DOHH2 (cell line): ENCODE results near the gene ORAI3.

Experiments
- H3F3A ChIP-seq: fragments of 200-600 bp; sonication (generic), shearing (Covaris generic); 2 replicates; pipeline ENCODE4 v1.6.0; 2016; ENCODE audit warnings: antibody characterized with exemption, mild to moderate bottlenecking; ENCODE audit not compliant: control insufficient read depth, insufficient read depth
- H3K27ac ChIP-seq: fragments of 200-600 bp; sonication (generic); 2 replicates; pipeline ENCODE4 v1.5.1; 2014; ENCODE audit warnings: low read depth, mild to moderate bottlenecking, low read length, moderate library complexity
- H3K27me3 ChIP-seq: fragments of 200-600 bp; sonication (generic); 2 replicates; pipeline ENCODE4 v1.6.1; 2014; ENCODE audit warnings: mild to moderate bottlenecking, low read length, mixed read lengths; ENCODE audit not compliant: control insufficient read depth
- H3K36me3 ChIP-seq: fragments of 200-600 bp; sonication (generic); 2 replicates; pipeline ENCODE4 v1.6.1; 2014; ENCODE audit warnings: mild to moderate bottlenecking, low read length, moderate library complexity, mixed read lengths; ENCODE audit not compliant: control insufficient read depth
- H3K4me1 ChIP-seq: fragments of 200-600 bp; sonication (generic); 2 replicates; pipeline ENCODE4 v1.6.1; 2014; ENCODE audit warnings: mild to moderate bottlenecking, low read length, mixed read lengths; ENCODE audit not compliant: control insufficient read depth
- H3K4me2 ChIP-seq: fragments of 200-600 bp; sonication (generic); 2 replicates; pipeline ENCODE4 v1.6.0; 2014; ENCODE audit warnings: mild to moderate bottlenecking, low read length, moderate library complexity
- H3K4me3 ChIP-seq: fragments of 200-600 bp; sonication (generic); 2 replicates; pipeline ENCODE4 v1.5.1; 2014; ENCODE audit warnings: mild to moderate bottlenecking, low read length, mixed read lengths
- H3K79me2 ChIP-seq: fragments of 200-600 bp; sonication (generic); 2 replicates; pipeline ENCODE4 v1.6.1; 2014; ENCODE audit warnings: mild to moderate bottlenecking, low read length, mixed read lengths; ENCODE audit not compliant: control insufficient read depth
- H3K9me2 ChIP-seq: fragments of 200-600 bp; sonication (generic); replicated peaks from 2 replicates; pipeline ENCODE4 v1.6.1; 2014; ENCODE audit warnings: mild to moderate bottlenecking, low read length, mixed read lengths; ENCODE audit not compliant: control insufficient read depth
- H3K9me3 ChIP-seq: fragments of 200-600 bp; sonication (generic); 2 replicates; pipeline ENCODE4 v1.6.1; 2014; ENCODE audit warnings: antibody characterized with exemption, low read length, mixed read lengths; ENCODE audit not compliant: control insufficient read depth, insufficient read depth
- H4K20me1 ChIP-seq: fragments of 200-600 bp; sonication (generic); 2 replicates; pipeline ENCODE4 v1.6.0; 2014; ENCODE audit warnings: low read depth, mild to moderate bottlenecking, antibody characterized with exemption, low read length, moderate library complexity; ENCODE audit not compliant: control insufficient read depth, insufficient read depth
- CTCF ChIP-seq: fragments of 200-600 bp; sonication (generic); IDR thresholded peaks from one replicate; pipeline ENCODE4 v1.5.1; 2014; ENCODE audit warnings: antibody characterized with exemption, mild to moderate bottlenecking, low read depth, low read length; ENCODE audit not compliant: poor library complexity, severe bottlenecking
- EZH2phosphoT487 ChIP-seq: fragments of 200-600 bp; sonication (generic); IDR thresholded peaks from 2 replicates; pipeline ENCODE4 v1.6.1; 2017; ENCODE audit warnings: borderline replicate concordance, mild to moderate bottlenecking, antibody characterized with exemption, low read length, moderate library complexity, mixed read lengths

The ORAI3 gene

GRCh38 chr16:30992276-30992780 is 43.5 kb downstream of the ORAI3 start:
- TF ChIP-seq EZH2phosphoT487 (no peak), CTCF (no peak)
- Histone ChIP-seq H3K27ac (no peak overlapping the region), H3K36me3 (no peaks in the 10 kb centered on the region), H3K4me1 (peaks cover 7% of the 10 kb centered on the region), H3K9me2 (no peaks in the 10 kb centered on the region), H3K27me3 (0 out of 2 replicates have a peak, but pooled peaks cover 2% of the 10 kb centered on the region), H3K4me3 (no peak overlapping the region), H4K20me1 (no peaks in the 10 kb centered on the region), H3K4me2 (no peak overlapping the region), H3F3A (no peaks in the 10 kb centered on the region), H3K9me3 (no peaks in the 10 kb centered on the region), H3K79me2 (no peaks in the 10 kb centered on the region)

- no peak overlapping the region for H3K27ac ChIP-seq
- H3K4me2 ChIP-seq: no peak overlapping the region
- no peaks in the 10 kb centered on the region for H3K36me3 ChIP-seq
- peaks cover 7% of the 10 kb centered on the region for H3K4me1 ChIP-seq
- no peaks in the 10 kb centered on the region for H3K79me2 ChIP-seq
- H3K27me3 ChIP-seq: 0 out of 2 replicates have a peak, but pooled peaks cover 2% of the 10 kb centered on the region
- TF ChIP-seq CTCF (no peak), EZH2phosphoT487 (no peak)
- no peaks in the 10 kb centered on the region for H3K9me2 ChIP-seq
- H3K9me3 ChIP-seq: no peaks in the 10 kb centered on the region
- no peak overlapping the region for H3K4me3 ChIP-seq
- H3F3A ChIP-seq: no peaks in the 10 kb centered on the region
- H4K20me1 ChIP-seq: no peaks in the 10 kb centered on the region
These were observed 44.3 kb downstream of the ORAI3 start for GRCh38 chr16:30992931-30993816.

- H3K27me3 ChIP-seq: peaks cover 9% of the 10 kb centered on the region
- no peaks in the 10 kb centered on the region for H3K9me2 ChIP-seq
- no peak for TF ChIP-seq CTCF
- TF ChIP-seq EZH2phosphoT487: no peak
- H3F3A ChIP-seq: no peaks in the 10 kb centered on the region
- no peaks in the 10 kb centered on the region for H3K79me2 ChIP-seq
- no peak overlapping the region for H3K4me2 ChIP-seq
- H3K36me3 ChIP-seq: no peaks in the 10 kb centered on the region
- peaks cover 7% of the 10 kb centered on the region for H3K4me1 ChIP-seq
- H3K9me3 ChIP-seq: no peaks in the 10 kb centered on the region
- H4K20me1 ChIP-seq: no peaks in the 10 kb centered on the region
- no peak overlapping the region for H3K27ac ChIP-seq
- H3K4me3 ChIP-seq: no peak overlapping the region
These were observed 47.1 kb downstream of the ORAI3 start for GRCh38 chr16:30995927-30996323.
